HepG2 (cell line): ENCODE measurements around the gene RAB36. TPM values are rescaled to one million over a fixed set of nuclear protein-coding genes. Genes with fewer than 3 reads are reported as not detected.
A peak's percentile ranks its signal among the peaks of the same experiment; 100 is the strongest.

Experiments
- ARNT ChIP-seq: fragments of 450-650 bp; IDR thresholded peaks from 2 replicates; pipeline ENCODE4 v1.6.1; 2017
- ATM ChIP-seq: fragments of 450-650 bp; IDR thresholded peaks from 2 replicates; pipeline ENCODE4 v1.7.1; 2017; ENCODE audit warnings: mild to moderate bottlenecking, borderline replicate concordance
- CHD4 ChIP-seq: fragments of 200-600 bp; sonication (generic); IDR thresholded peaks from 2 replicates; pipeline ENCODE4 v1.7.0; 2017; ENCODE audit warnings: mild to moderate bottlenecking, low read length, borderline replicate concordance
- CREB3 ChIP-seq: sonication (generic); formaldehyde crosslinking; IDR thresholded peaks from 2 replicates; pipeline ENCODE4 v1.5.0; 2020; ENCODE audit warnings: missing genetic modification reagents
- EP300 ChIP-seq, 3 experiments: sonication (generic) in 1 of 3; formaldehyde crosslinking in 1 of 3; IDR thresholded peaks; 2 replicates each; pipeline versions ENCODE4 v1.5.1 to v1.6.1; 2011 to 2020; ENCODE audit warnings: low read depth in 2 of 3, low read length in 2 of 3, borderline replicate concordance in 1 of 3, improper control_type of control experiment in 1 of 3, mild to moderate bottlenecking in 1 of 3, missing genetic modification reagents in 1 of 3, moderate library complexity in 1 of 3
- FOSL2 ChIP-seq: sonication (generic); formaldehyde crosslinking; IDR thresholded peaks from 2 replicates; pipeline ENCODE4 v1.4.0; 2020; ENCODE audit warnings: missing genetic modification reagents
- GATA4 ChIP-seq: sonication (generic); IDR thresholded peaks from 2 replicates; pipeline ENCODE4 v1.6.1; 2016; ENCODE audit warnings: antibody characterized with exemption, low read depth, borderline replicate concordance
- KMT2B ChIP-seq: IDR thresholded peaks from 2 replicates; pipeline ENCODE4 v1.6.1; 2016; ENCODE audit warnings: missing genetic modification reagents, missing compliant biosample characterization
- LCORL ChIP-seq, 2 experiments: fragments of 450-650 bp in 1 of 2; sonication (generic) in 1 of 2; formaldehyde crosslinking in 1 of 2; IDR thresholded peaks; 2 replicates each; pipeline versions ENCODE4 v1.5.0 to v1.6.1; 2017 to 2020; ENCODE audit warnings: antibody characterized with exemption in 1 of 2, missing genetic modification reagents in 1 of 2
- MED1 ChIP-seq: sonication (generic); formaldehyde crosslinking; IDR thresholded peaks from 2 replicates; pipeline ENCODE4 v1.4.0; 2020; ENCODE audit warnings: missing genetic modification reagents
- MTA3 ChIP-seq: sonication (generic); formaldehyde crosslinking; IDR thresholded peaks from 2 replicates; pipeline ENCODE4 v1.4.0; 2020; ENCODE audit warnings: missing genetic modification reagents
- NFE2L1 ChIP-seq: sonication (generic); formaldehyde crosslinking; IDR thresholded peaks from 2 replicates; pipeline ENCODE4 v1.4.0; 2020; ENCODE audit warnings: missing genetic modification reagents, mild to moderate bottlenecking, borderline replicate concordance
- NPAS2 ChIP-seq: sonication (generic); formaldehyde crosslinking; IDR thresholded peaks from 2 replicates; pipeline ENCODE4 v1.8.0; 2022; ENCODE audit warnings: mild to moderate bottlenecking, missing genetic modification reagents, borderline replicate concordance
- NR2C2 ChIP-seq: sonication (generic); formaldehyde crosslinking; IDR thresholded peaks from 2 replicates; pipeline ENCODE4 v1.4.0; 2020; ENCODE audit warnings: missing genetic modification reagents, mild to moderate bottlenecking, moderate library complexity, borderline replicate concordance
- REXO4 ChIP-seq: sonication (generic); formaldehyde crosslinking; IDR thresholded peaks from 2 replicates; pipeline ENCODE4 v1.8.0; 2022; ENCODE audit warnings: missing genetic modification reagents, mild to moderate bottlenecking, borderline replicate concordance
- TRIM24 ChIP-seq: sonication (generic); formaldehyde crosslinking; IDR thresholded peaks from 2 replicates; pipeline ENCODE4 v1.8.0; 2022; ENCODE audit warnings: mild to moderate bottlenecking, missing genetic modification reagents
- ZBTB3 ChIP-seq: sonication (generic); formaldehyde crosslinking; IDR thresholded peaks from 2 replicates; pipeline ENCODE4 v1.4.0; 2020; ENCODE audit warnings: low read depth, mild to moderate bottlenecking, moderate library complexity, missing genetic modification reagents, borderline replicate concordance
- ZFP91 ChIP-seq: sonication (generic); formaldehyde crosslinking; IDR thresholded peaks from 2 replicates; pipeline ENCODE4 v1.9.0; 2022; ENCODE audit warnings: missing genetic modification reagents, mild to moderate bottlenecking, borderline replicate concordance
- ZNF205 ChIP-seq: IDR thresholded peaks from 2 replicates; pipeline ENCODE4 v1.6.1; 2018; ENCODE audit warnings: missing biosample characterization, missing genetic modification reagents
- ZNF225 ChIP-seq: sonication (generic); formaldehyde crosslinking; IDR thresholded peaks from 2 replicates; pipeline ENCODE4 v1.4.0; 2020; ENCODE audit warnings: mild to moderate bottlenecking, missing genetic modification reagents
- ZNF251 ChIP-seq: sonication (generic); formaldehyde crosslinking; IDR thresholded peaks from 2 replicates; pipeline ENCODE4 v1.9.0; 2021; ENCODE audit warnings: mild to moderate bottlenecking, missing genetic modification reagents
- ZNF263 ChIP-seq: sonication (generic); formaldehyde crosslinking; IDR thresholded peaks from 2 replicates; pipeline ENCODE4 v1.4.0; 2020; ENCODE audit warnings: missing genetic modification reagents
- ZNF451 ChIP-seq: sonication (generic); formaldehyde crosslinking; IDR thresholded peaks from 2 replicates; pipeline ENCODE4 v1.5.0; 2020; ENCODE audit warnings: mild to moderate bottlenecking, missing genetic modification reagents
- ZNF468 ChIP-seq: sonication (generic); formaldehyde crosslinking; IDR thresholded peaks from 2 replicates; pipeline ENCODE4 v1.8.0; 2022; ENCODE audit warnings: mild to moderate bottlenecking, moderate library complexity, missing genetic modification reagents
- ZNF629 ChIP-seq: sonication (generic); formaldehyde crosslinking; conservative IDR thresholded peaks from 2 replicates; pipeline ENCODE4 v1.5.0; 2020; ENCODE audit warnings: missing genetic modification reagents
- ZNF652 ChIP-seq: IDR thresholded peaks from 2 replicates; pipeline ENCODE4 v1.6.1; 2016; ENCODE audit warnings: low read depth, borderline replicate concordance
- ZNF7 ChIP-seq: IDR thresholded peaks from 2 replicates; pipeline ENCODE4 v1.6.1; 2016; ENCODE audit warnings: missing biosample characterization, missing genetic modification reagents
- ZNF839 ChIP-seq: sonication (generic); formaldehyde crosslinking; IDR thresholded peaks from 2 replicates; pipeline ENCODE4 v1.4.0; 2020; ENCODE audit warnings: missing genetic modification reagents, mild to moderate bottlenecking, borderline replicate concordance
- ZZZ3 ChIP-seq: sonication (generic); formaldehyde crosslinking; IDR thresholded peaks from 2 replicates; pipeline ENCODE4 v1.4.0; 2020; ENCODE audit warnings: missing genetic modification reagents, mild to moderate bottlenecking, borderline replicate concordance
- polyA plus RNA-seq, 8 experiments: library from polyadenylated mRNA; depleted of rRNA in 3 of 8; stranded (reverse) in 7 of 8; unstranded in 1 of 8; fragments of >200 nt; fragmentation: Illumina TruSeq in 4 of 8; extraction: Trizol in 4 of 8; gene quantifications; 2 replicates each; pipeline versions ENCODE4 v1.2.1 to v1.2.3, GENCODE V29; 2011 to 2016; ENCODE audit warnings: low read depth in 4 of 8, missing spikeins in 1 of 8, mixed read lengths in 1 of 8; ENCODE audit not compliant: insufficient read depth in 1 of 8
- total RNA-seq, 5 experiments: library from RNA; depleted of rRNA; stranded (reverse); fragments of >200 nt; fragmentation: Illumina TruSeq; extraction: Trizol; gene quantifications; 2 replicates each; pipeline ENCODE4 v1.2.3, GENCODE V29; 2016; ENCODE audit warnings: low read depth in 1 of 5

The RAB36 gene
- total and polyA plus RNA-seq, 2 of the 13 experiments (the other 11 are each of a cell fraction or from before 2014, with no cell fraction given) = 0.24 to 0.86 TPM

- TF ChIP-seq MTA3 = no peak
- TF ChIP-seq ZNF629 (CRISPR knock-in tag) = no peak
- TF ChIP-seq GATA4 = no peak
- no peak for TF ChIP-seq ZBTB3 (CRISPR knock-in tag)
- no peak for TF ChIP-seq ZNF225
- TF ChIP-seq NFE2L1 (CRISPR knock-in tag) = no peak
- TF ChIP-seq ARNT = no peak
- no peak for TF ChIP-seq ATM
- TF ChIP-seq ZNF263 (CRISPR knock-in tag) = no peak
- TF ChIP-seq ZNF468 = no peak
- no peak for TF ChIP-seq ZZZ3
- TF ChIP-seq MED1 (CRISPR knock-in tag) = 0 out of 2 replicates have a peak, but pooled peaks have one; percentile 19
- TF ChIP-seq ZNF451 (CRISPR knock-in tag) = no peak
- TF ChIP-seq ZNF839 (CRISPR knock-in tag) = no peak
- 0 out of 2 replicates have a peak, but pooled peaks have one; percentile 26 for TF ChIP-seq ZNF205
- no peak for TF ChIP-seq ZNF251 (CRISPR knock-in tag)
- TF ChIP-seq EP300 (IDR thresholded peaks at IDR 0.05; ENCODE audit: low read depth in 2 of 2, low read length in 2 of 2) = no peak
- no peak for TF ChIP-seq EP300 (CRISPR knock-in tag; IDR thresholded peaks at IDR 0.05; ENCODE audit: borderline replicate concordance)
- TF ChIP-seq ZNF652 (CRISPR knock-in tag) = no peak
- no peak for TF ChIP-seq CHD4
- TF ChIP-seq CREB3 = no peak
- no peak for TF ChIP-seq ZNF7
- no peak for TF ChIP-seq REXO4 (CRISPR knock-in tag)
- no peak for TF ChIP-seq NPAS2 (CRISPR knock-in tag)
- no peak for TF ChIP-seq NR2C2 (CRISPR knock-in tag)
- no peak for TF ChIP-seq TRIM24
- no peak for TF ChIP-seq KMT2B
- TF ChIP-seq ZFP91 (CRISPR knock-in tag) = no peak
- no peak for TF ChIP-seq LCORL (IDR thresholded peaks at IDR 0.05)
- peak; percentile 34; the same call in 1 of the 2 replicates for TF ChIP-seq LCORL (CRISPR knock-in tag; IDR thresholded peaks at IDR 0.05)
- 0 out of 2 replicates have a peak, but pooled peaks have one; percentile 6 for TF ChIP-seq FOSL2 (CRISPR knock-in tag)
These were observed 16.8 kb upstream of the RAB36 start (continued) for GRCh38 chr22:23128269-23129108.
